ENCODE measurements around the gene PLA2G2D.

- TF ChIP-seq CTCF (conservative IDR thresholded peaks at IDR 0.05; ENCODE audit: low read depth, low read length) (no peak), EZH2 (IDR thresholded peaks at IDR 0.05; ENCODE audit: borderline replicate concordance, low read depth, low read length, poor library complexity, severe bottlenecking) (no peak)
Measured at GRCh38 chr1:20123722-20124455, 4.6 kb upstream of the PLA2G2D start.
